ENCODE results near the gene FARS2. TPM values are rescaled to one million over a fixed set of nuclear protein-coding genes. Genes with fewer than 3 reads are reported as not detected.

The FARS2 gene
- total and polyA plus RNA-seq, 2 of the 13 experiments (the other 11 are each of a cell fraction or from before 2014, with no cell fraction given), result 15.4 to 26.0 TPM

GRCh38 chr6:5235830-5236229 lies 25.5 kb upstream of the FARS2 start (continued):
- TF ChIP-seq ZNF615 (CRISPR knock-in tag; IDR thresholded peaks at IDR 0.05; ENCODE audit: borderline replicate concordance) (no peak), USF2 (IDR thresholded peaks at IDR 0.05; ENCODE audit: low read depth, low read length) (no peak), USF2 (CRISPR knock-in tag; IDR thresholded peaks at IDR 0.05; ENCODE audit: borderline replicate concordance) (no peak), AHR (CRISPR knock-in tag; IDR thresholded peaks at IDR 0.05) (no peak), FOSL2 (CRISPR knock-in tag; IDR thresholded peaks at IDR 0.05) (no peak), AHDC1 (CRISPR knock-in tag; IDR thresholded peaks at IDR 0.05; ENCODE audit: borderline replicate concordance) (peak; percentile 77; the same call in 1 of the 2 replicates), ZNF558 (CRISPR knock-in tag; IDR thresholded peaks at IDR 0.05; ENCODE audit: borderline replicate concordance) (no peak), ZBTB3 (CRISPR knock-in tag; IDR thresholded peaks at IDR 0.05; ENCODE audit: borderline replicate concordance, low read depth) (no peak), ZFP82 (CRISPR knock-in tag; IDR thresholded peaks at IDR 0.05; ENCODE audit: borderline replicate concordance) (no peak), ZSCAN20 (CRISPR knock-in tag; IDR thresholded peaks at IDR 0.05; ENCODE audit: borderline replicate concordance) (no peak), ZNF720 (CRISPR knock-in tag; IDR thresholded peaks at IDR 0.05) (no peak), ZBTB38 (CRISPR knock-in tag; IDR thresholded peaks at IDR 0.05) (no peak), NFE2L1 (CRISPR knock-in tag; IDR thresholded peaks at IDR 0.05; ENCODE audit: borderline replicate concordance) (no peak), EP300 (IDR thresholded peaks at IDR 0.05; ENCODE audit: low read depth in 2 of 2, low read length in 2 of 2) (0 out of 4 replicates have a peak, but pooled peaks of 1 of the 2 experiments have one; percentile 27), EP300 (CRISPR knock-in tag; IDR thresholded peaks at IDR 0.05; ENCODE audit: borderline replicate concordance) (no peak), HIVEP1 (CRISPR knock-in tag; IDR thresholded peaks at IDR 0.05) (no peak), ATF3 (CRISPR knock-in tag; IDR thresholded peaks at IDR 0.05) (no peak), BCL3 (CRISPR knock-in tag; IDR thresholded peaks at IDR 0.05) (no peak), ZNF746 (CRISPR knock-in tag; IDR thresholded peaks at IDR 0.05) (no peak)

Measured in HepG2 (cell line).